IMR-90 (cell line): ENCODE data around the gene SPTBN5.

ENCODE experiments used
- BHLHE40 ChIP-seq: fragments of 150-350 bp; IDR thresholded peaks from 2 replicates; pipeline ENCODE4 v1.6.1; 2016; ENCODE audit warnings: mild to moderate bottlenecking, low read depth, low read length
- CEBPB ChIP-seq: IDR thresholded peaks from 2 replicates; pipeline ENCODE4 v1.6.1; 2012; ENCODE audit warnings: low read depth, low read length, improper control_type of control experiment
- FOS ChIP-seq: fragments of 150-350 bp; IDR thresholded peaks from 2 replicates; pipeline ENCODE4 v1.6.1; 2016; ENCODE audit warnings: low read depth, low read length
- MAFK ChIP-seq: IDR thresholded peaks from 2 replicates; pipeline ENCODE4 v1.6.1; 2012; ENCODE audit warnings: low read depth, low read length, improper control_type of control experiment
- MAZ ChIP-seq: IDR thresholded peaks from 2 replicates; pipeline ENCODE4 v1.6.1; 2012; ENCODE audit warnings: low read depth, mild to moderate bottlenecking, low read length, improper control_type of control experiment, moderate library complexity, borderline replicate concordance
- MXI1 ChIP-seq: IDR thresholded peaks from 2 replicates; pipeline ENCODE4 v1.6.1; 2012; ENCODE audit warnings: low read depth, mild to moderate bottlenecking, low read length, moderate library complexity, borderline replicate concordance
- POLR2A ChIP-seq: IDR thresholded peaks from 2 replicates; pipeline ENCODE4 v1.6.1; 2012; ENCODE audit warnings: mild to moderate bottlenecking, low read depth, low read length
- RAD21 ChIP-seq: IDR thresholded peaks from 2 replicates; pipeline ENCODE4 v1.6.1; 2012; ENCODE audit warnings: low read length, improper control_type of control experiment
- RCOR1 ChIP-seq: IDR thresholded peaks from 2 replicates; pipeline ENCODE4 v1.6.1; 2012; ENCODE audit warnings: mild to moderate bottlenecking, low read length, improper control_type of control experiment; ENCODE audit not compliant: insufficient replicate concordance
- RFX5 ChIP-seq: IDR thresholded peaks from 2 replicates; pipeline ENCODE4 v1.8.0; 2012; ENCODE audit warnings: low read depth, mild to moderate bottlenecking, low read length, moderate library complexity
- SMC3 ChIP-seq: fragments of 150-350 bp; IDR thresholded peaks from 2 replicates; pipeline ENCODE4 v1.6.1; 2016; ENCODE audit warnings: low read depth, mild to moderate bottlenecking, antibody characterized with exemption, low read length, moderate library complexity
- USF2 ChIP-seq: fragments of 150-350 bp; IDR thresholded peaks from 2 replicates; pipeline ENCODE4 v1.6.1; 2017; ENCODE audit warnings: mild to moderate bottlenecking, antibody characterized with exemption, low read length, low read depth
- TF ChIP-seq, protein P1 (sequence below): conservative IDR thresholded peaks from 2 replicates; pipeline ENCODE4 v1.5.1; 2012; ENCODE audit warnings: mild to moderate bottlenecking, low read depth, low read length, improper control_type of control experiment
- TF ChIP-seq, protein P2 (sequence below): fragments of 150-350 bp; IDR thresholded peaks from 2 replicates; pipeline ENCODE4 v1.6.1; 2016; ENCODE audit warnings: low read depth, mild to moderate bottlenecking, low read length, moderate library complexity, borderline replicate concordance

DNA sequence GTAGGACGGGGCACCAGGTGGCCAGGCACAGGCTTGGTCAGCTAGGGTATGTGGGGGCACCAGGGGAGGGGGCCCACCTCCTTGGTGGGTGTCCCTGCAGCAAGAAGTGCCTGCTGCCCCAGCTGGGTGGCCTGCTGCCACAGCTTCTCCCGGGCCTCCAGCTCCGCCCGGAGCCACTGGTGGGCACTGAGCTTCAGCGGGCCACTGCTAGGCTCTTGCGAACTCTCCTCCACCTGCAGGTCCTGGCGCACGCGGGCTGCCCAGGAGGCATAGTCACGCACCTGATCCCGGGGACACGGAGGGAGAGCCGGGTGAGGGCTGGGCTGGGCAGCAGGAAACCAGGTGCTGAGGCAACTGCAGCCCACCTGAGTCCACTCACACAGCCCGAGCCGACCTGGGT is 25.5 kb downstream of the SPTBN5 start:
- TF ChIP-seq, protein P1, sequence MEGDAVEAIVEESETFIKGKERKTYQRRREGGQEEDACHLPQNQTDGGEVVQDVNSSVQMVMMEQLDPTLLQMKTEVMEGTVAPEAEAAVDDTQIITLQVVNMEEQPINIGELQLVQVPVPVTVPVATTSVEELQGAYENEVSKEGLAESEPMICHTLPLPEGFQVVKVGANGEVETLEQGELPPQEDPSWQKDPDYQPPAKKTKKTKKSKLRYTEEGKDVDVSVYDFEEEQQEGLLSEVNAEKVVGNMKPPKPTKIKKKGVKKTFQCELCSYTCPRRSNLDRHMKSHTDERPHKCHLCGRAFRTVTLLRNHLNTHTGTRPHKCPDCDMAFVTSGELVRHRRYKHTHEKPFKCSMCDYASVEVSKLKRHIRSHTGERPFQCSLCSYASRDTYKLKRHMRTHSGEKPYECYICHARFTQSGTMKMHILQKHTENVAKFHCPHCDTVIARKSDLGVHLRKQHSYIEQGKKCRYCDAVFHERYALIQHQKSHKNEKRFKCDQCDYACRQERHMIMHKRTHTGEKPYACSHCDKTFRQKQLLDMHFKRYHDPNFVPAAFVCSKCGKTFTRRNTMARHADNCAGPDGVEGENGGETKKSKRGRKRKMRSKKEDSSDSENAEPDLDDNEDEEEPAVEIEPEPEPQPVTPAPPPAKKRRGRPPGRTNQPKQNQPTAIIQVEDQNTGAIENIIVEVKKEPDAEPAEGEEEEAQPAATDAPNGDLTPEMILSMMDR: no peak
- TF ChIP-seq BHLHE40: no peak
- TF ChIP-seq CEBPB: no peak
- no peak for TF ChIP-seq RAD21
- no peak for TF ChIP-seq POLR2A
- TF ChIP-seq MXI1: no peak
- no peak for TF ChIP-seq SMC3
- no peak for TF ChIP-seq USF2
- TF ChIP-seq FOS: no peak
- TF ChIP-seq RFX5: no peak
- TF ChIP-seq RCOR1: no peak
- TF ChIP-seq, protein P2, sequence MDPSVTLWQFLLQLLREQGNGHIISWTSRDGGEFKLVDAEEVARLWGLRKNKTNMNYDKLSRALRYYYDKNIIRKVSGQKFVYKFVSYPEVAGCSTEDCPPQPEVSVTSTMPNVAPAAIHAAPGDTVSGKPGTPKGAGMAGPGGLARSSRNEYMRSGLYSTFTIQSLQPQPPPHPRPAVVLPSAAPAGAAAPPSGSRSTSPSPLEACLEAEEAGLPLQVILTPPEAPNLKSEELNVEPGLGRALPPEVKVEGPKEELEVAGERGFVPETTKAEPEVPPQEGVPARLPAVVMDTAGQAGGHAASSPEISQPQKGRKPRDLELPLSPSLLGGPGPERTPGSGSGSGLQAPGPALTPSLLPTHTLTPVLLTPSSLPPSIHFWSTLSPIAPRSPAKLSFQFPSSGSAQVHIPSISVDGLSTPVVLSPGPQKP: no peak
- no peak for TF ChIP-seq MAFK
- no peak for TF ChIP-seq MAZ
